ENCODE data around the gene FAM120A.

The FAM120A gene

DNA sequence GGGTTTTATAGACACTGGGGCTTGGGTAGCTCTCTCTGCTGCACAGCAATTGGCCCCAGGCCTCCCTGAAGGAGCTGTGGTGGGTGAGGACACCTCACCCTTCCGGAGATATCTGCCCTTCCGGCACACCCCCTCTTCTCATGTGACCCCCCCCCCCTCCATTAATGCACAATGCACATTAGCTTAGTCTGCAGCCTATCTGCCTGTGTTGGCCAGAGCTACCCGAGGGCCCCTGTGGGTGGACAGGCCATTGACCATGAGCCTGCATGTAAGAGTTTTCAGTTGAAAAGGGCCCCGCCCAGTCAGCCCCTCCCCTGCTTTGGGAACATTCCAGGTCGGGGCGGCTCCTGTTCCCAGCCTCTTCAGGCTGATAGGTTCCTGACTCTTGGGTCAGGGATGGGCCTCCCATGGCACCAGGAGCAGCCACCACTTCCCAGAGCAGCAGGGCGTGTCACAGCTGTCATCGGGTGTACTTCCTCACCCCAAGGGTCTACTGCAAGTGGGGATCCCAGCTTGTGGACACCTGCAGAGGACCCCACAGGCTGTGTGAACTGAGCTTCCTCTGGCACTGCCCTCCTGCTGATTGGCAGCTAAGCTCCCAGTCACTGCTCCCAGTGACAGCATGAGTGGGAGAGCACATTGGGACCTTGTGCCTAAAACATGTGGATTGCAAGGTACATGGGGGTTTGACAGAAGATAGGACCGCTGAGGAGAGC lies 142.7 kb downstream of the FAM120A start:
- no peak for DNase-seq (ENCODE audit: low read depth)

DNA sequence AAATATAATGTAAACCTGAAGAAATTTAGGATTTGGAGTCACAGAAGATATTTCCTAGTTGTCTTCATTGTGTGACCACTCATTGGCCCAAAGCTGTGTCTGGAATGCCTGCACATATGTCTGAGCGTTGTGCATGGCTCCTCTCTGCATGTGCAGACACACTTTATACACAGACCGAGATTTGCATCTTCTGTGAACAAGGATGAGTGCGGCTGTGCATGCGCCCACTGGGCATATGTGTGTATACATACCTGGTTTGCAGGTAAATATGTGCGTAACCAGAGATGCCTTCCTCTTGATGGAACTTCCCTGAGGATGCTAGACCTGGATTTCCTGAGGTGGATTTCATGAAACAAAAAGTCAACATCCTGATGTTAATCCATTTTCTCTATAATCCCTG lies 144.0 kb downstream of the FAM120A start:
- no peak for DNase-seq (ENCODE audit: low read depth)

DNA sequence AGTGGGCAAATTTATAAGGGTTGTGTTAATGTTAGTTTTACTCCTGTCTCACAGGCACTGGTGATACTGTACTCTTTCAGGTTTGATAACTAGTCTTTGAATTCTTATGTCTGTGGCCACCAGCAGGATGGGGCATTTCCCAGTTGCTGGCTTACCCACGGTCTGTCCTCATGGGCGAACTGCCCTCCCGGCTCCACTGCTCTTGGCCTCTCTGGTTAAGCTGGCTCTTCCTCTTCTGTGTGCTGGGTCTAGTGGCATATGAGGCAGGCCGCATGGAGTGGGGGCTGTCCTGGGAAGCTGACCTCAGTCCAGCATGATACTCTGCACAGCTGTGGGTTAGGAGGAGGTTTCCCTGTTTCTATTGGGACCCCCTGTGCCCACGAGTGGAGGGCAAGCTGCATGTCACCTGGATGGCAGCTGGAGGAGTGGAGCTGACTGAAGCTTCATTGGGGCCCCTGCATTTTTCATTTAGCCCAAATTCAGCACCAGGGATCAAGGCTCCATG lies 144.4 kb downstream of the FAM120A start:
- no peak for DNase-seq (ENCODE audit: low read depth)

DNA sequence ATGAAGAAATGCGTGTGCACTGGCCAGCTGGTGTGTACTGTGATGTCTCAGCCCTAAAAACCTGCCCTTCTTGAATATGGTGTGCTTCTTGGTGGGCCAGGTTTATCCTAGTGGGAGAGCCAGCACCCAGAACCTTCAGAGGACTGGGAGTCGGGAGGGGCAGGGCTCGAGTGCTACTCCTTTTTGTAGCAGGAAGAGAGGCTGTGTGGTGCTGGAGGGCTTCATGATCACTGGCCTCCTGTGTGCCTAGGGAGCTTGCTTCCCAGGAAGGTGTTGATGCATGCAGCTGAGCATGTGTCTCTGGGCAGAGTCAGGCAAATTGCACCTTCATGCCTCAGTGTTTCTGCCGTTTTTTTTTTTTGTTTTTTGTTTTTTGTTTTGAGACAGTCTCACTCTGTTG lies 144.9 kb downstream of the FAM120A start:
- DNase-seq (ENCODE audit: low read depth) = no peak

DNA sequence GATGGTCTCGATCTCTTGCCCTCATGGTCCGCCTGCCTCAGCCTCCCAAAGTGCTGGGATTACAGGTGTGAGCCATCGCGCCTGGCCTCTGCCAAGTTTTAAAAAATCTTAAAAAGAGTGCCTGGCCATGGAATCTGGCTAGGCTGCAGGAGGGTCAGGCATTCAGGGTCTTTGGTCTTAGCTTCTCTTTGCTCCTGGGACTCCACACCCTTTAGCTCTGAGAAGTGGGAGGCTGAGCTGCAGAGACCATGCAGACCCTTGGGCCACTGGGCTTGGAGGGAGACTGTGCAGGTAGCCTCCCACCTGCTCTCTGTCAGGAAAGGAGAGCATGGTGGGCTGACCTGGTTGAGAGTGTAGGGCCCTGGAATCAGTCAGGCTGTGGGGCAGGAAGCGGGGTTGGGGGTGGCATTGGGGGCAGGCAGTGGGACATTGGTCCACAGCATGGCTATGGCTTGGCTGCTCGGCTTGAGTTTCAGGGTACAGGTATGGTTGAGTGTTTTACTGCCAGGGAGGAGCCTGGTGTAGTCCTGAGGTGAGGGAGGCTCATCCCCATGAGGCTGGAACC lies 145.7 kb downstream of the FAM120A start:
- no peak for DNase-seq (ENCODE audit: low read depth)

DNA sequence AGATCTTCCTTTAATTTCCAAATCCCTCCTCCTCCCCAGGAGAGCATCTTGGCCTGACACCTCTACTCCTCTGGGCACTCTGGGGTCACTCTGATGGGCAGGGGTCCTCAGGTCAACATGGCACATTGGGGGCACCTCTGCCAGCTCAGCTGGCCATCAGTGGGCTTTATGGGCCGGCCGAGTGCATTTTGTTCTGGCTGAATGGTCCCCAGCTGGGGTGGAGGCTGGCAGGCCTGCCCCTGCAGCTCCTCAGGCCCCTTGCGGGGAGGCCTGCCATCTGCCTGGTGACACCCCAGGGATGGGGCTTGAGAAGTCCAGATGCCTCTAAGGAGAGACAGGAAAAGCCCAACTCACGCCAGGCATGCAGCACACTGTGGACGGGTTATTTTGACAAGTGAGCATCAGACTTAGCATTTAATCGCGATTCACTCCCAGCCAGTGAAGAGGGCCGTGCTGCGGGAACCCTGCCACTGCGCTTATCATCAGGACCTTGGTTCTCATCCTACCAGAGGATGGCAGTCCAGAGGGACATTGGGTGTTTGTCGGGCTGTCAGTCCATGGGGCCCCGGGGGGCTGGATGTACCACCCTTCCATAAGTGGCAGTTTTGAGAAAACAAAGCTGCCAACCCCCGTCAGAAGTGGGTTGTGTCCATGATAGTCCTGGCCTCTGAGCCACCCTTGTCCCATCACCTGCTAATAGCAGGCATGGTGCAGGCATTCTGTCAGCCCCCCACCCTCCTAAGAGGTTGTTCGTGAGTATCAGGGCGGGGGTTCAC lies 146.6 kb downstream of the FAM120A start:
- DNase-seq (ENCODE audit: low read depth) = no peak

DNA sequence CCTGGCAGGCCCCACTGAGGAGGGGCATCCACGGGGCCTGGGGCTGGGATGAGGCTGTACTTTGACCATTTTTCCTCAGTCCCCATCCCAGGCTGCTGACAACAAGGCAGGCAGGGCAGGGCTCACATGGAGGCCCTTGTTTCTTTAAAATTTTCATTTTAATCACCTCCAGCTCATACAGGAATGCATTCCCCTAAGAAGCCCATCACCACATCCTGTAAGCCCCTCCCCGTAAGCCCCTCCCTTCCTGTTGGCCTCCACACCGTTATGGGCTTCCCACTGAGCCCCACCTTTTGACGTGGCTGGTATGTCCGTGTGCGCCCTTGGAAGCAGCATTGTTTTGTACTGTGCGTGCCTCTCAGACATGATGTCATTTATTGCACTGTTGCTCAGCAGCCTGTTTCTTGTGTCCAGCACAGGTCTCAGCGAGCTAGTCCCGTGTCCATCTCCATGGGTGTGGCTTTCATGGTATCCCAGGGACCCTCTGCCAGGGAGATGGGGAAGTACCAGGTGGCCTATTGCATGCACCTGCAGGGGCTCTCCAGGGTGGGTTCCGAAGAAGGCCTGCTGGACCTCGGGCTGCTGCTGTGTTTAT lies 147.3 kb downstream of the FAM120A start:
- no peak for DNase-seq (ENCODE audit: low read depth)

DNA sequence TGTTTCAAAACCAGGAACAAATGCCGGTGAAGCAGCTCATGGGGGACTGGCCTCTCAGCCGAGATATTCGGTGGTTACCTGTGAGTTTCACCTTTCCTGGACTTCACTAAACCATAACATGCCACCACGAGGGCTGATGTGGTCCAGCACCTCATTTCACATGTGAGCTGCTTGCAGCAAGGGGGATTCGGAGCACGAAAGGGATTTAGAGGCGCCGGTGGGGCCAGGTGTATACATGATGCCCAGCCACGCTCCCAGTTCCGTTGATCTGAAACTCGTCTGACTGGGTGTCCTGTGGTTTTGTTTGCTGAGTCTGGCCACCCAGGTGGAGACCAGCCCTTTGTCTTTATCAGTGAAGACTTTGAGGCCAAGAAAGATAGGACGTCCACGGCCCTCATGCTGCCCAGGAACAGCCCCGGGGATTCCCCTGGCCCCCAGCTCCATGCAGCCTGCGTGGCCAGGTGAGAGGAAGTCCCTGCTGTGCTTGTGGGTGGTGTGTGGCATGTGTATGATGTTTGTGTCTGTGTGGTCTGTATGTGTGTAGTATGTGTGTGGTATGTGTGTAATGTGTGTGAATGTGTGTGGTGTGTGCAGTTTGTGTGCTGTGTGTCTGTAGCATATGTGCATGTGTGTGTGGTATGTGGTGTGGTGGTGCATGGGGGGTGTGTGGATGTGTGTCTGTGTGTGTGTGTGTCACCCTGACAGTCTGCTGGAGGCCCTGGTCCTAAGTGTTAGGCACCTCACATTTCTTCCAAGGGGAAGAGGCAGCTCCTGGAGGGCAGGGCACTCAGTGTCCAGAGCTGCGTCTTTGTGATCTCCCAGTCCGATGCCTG lies 148.3 kb downstream of the FAM120A start:
- DNase-seq (ENCODE audit: low read depth) = no peak

DNA sequence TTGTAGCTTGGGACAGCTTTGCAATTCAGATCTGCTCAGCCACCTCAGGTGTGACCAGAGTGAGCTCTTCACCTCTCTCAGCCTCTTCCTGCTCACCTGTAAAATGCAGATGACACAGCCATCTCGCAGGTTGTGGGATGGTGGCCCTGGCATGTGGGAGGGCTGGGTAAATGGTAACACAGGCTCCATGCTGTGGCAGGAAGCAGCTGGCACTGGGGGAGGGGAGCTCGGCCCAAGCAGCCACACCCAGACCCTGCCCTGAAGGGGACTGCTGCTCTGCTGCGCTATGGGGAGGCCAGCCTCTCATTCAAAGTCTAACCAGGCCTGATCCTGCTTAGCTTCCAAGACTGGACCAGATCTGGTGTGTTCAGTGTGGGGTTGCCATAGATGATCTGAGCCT lies 149.0 kb downstream of the FAM120A start:
- no peak for DNase-seq (ENCODE audit: low read depth)

DNA sequence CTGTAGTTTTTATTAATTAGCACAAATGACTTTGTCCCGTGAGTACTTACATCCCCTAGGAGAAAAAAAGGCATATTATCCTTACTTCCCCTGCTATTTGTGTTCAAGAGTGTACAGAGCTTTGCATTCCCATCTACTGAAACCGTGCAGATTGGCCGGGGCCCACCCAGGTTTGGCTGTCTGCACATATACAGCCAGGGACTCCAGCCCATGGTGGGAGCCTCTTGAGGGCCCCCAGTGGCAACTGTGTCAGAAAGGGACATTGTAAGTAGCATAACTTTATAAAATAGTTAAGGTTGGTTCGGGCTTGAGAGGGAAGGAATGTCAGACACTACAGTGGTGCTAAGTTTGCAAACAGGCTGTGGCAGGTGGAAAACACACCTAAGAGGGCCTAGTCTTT lies 149.6 kb downstream of the FAM120A start:
- no peak for DNase-seq (ENCODE audit: low read depth)

DNA sequence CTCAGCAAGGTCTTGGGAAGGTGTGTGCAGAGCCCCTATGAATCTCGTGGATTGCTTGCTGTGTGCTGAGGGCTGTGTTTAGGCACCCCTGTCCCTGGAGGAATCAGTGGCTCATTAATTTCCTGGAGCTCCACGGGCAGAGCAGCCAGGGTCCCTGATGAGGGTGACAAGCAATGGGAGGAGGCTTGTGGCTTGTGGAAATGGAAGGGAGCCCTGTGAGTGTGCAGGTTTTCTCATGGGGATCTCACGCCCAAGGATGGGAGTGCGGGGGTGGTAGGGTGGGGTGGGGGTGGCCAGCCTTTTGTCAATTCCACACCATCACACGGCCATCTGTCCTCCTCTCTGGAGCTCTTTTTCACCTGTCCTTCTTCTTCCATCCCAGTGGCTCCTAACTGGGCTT lies 150.2 kb downstream of the FAM120A start:
- no peak for DNase-seq (ENCODE audit: low read depth)

DNA sequence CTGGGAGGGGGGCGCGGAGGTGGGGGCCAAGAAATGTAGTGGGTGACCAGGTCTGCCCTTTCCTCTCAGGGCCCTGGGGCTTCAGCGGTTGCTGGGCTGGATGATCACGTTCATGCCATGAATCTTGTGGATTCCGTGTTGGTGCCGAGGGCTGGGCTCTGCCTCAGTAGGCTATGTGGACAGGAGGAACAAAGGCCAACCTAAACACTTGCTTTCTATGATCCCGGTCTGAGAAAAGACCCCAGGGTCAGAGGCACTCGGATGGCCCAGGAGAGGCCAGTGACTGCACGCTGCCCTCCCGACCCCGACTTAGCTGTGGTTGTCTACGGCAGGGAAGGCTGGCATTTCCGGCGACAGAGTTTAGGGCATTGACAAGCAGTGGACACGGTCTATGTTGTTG lies 151.5 kb downstream of the FAM120A start:
- no peak for DNase-seq (ENCODE audit: low read depth)

DNA sequence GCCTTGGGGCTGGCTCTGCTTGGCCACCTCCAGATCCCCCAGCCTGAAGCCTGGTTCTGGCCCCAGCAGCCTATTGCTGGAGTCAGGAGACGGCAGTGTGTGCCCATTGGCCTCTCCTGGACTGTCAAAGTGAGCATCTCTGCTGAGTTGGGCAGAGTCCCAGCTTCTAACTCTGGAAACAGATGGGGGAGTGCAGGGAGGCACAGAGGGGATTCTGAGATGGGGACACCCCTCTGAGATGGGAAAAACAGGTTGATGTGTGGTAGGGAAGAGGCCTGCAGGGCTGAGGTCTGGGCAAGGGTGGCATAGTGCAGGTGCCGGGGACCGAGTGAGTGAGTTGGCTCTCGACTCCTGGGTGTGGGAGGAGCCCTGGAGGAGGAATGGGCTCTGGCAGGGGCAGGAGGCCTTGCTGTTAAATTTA lies 152.4 kb downstream of the FAM120A start:
- no peak for DNase-seq (ENCODE audit: low read depth)

DNA sequence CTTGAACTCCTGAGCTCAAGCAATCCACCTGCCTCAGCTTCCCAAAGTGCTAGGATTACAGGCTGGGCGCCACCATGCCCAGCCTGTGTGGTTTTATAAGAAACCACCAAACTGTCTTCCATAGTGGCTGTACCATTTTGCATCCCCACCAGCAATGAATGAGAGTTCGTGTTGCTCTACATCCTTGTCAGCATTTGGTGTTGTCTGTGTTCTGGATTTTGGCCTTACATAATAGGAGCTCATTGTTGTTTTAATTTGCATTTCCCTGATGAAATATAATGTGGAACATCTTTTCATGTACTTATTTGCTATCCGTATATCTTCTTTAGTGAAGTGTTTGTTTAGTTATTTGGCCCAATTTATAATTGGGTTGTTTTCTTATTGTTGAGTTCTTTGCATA lies 154.7 kb downstream of the FAM120A start:
- DNase-seq (ENCODE audit: low read depth) = no peak

DNA sequence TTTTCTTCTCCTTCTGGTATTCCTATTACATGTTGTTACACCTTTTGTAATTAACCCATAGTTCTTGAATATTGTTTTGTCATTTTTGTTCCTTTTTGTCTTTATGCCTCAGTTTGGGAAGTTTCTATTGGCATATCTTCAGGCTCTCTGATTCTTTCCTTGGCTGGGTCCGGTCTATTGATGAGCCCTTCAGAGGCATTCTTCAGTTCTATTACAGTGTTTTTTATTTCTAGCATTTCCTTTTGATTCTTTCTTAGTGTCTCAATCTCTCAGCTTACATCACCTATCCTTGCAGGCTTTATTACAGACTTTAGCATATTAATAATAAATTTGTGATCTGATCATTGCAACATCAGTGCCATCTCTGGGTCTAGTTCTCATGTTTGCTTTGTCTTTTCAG lies 158.7 kb downstream of the FAM120A start:
- DNase-seq (ENCODE audit: low read depth) = no peak

DNA sequence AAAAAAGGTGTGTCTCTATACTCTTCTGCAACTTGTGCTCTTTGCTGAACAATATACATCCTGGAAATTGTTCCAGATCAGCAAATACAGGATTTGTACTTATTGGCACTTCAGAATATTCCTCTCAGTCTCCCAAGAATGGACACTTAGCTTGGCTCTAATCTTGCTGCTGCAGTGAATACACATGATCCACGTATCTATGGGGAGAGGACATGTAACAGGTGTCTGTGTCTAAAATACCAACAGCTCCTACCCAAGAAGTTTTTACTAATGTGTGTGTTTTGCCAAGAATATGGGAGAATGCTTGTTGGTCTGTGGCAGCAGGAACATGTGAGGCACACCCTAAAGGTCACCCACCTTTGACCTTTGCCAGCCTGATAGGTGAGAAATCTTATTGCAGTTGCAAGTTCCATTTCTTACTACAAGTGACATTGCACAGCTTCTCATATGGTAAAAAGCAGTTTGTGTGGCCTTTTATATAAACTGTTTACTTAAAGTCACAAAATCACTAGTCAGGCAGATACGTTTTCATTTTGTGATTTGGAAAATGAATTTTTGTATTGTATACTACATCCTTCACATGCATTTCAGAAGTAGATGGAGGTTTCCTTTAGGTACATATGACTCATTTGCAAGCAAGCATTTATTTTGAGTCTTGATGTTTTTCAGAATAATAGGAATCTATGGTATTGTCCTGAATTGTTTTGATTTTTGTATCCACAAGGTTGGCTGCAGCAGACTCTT lies 160.7 kb downstream of the FAM120A start:
- DNase-seq (ENCODE audit: low read depth) = no peak

DNA sequence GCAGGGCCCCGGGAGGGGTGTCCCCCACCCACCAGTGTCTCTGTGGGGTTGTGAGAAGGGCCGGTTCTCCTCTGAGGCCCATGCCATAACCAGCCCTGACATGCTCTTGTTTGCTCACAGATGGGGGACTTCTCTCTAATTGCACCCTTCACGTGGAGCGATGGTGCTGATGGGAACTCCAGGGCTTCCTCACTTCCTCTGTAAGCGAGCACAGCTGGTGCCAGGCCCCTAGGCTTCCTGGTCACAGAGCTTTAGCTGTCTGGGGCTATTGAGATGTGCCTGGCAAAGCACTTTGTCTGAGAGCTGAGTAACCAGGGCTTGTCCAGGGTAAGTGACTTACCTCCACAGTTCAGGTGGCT lies 161.3 kb downstream of the FAM120A start:
- no peak for DNase-seq (ENCODE audit: low read depth)

DNA sequence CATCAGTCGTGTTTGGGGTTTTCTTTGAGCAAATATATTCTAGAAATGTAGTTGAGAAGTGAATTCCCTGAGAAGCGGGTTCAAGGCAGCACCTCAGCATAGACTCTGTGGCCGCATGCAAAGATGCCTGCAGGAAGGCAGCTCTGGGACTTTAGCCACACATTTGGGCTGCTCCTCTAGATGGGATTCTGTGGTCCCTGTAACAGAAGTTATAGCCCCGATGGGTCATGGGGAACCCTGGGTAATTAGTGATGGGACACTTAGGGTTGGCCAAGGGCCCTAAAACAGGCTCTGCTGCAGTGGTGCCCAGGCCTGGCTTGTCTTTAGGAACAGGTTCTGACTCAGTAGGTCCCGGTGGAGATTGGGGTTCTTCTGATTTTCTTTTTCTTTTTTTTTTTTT lies 161.7 kb downstream of the FAM120A start:
- DNase-seq (ENCODE audit: low read depth) = no peak

DNA sequence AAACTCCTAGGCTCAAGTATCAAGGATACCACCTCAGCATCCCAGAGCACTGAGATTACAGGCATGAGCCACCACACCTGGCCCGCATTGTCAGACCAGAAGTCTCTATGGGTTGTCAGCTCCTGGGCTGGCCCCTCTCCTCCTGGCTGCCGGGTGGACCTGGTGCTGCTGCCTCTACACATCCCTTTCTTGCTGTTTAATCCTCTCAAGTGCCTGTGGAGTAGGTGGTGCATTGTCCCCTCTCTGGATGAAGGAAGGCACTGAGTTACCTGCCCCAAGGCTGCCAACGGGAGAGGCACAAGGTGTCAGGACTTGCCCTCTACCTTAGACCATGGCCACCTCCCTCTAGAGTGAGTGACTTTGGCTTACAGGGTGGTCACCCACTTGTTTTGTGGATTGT lies 162.3 kb downstream of the FAM120A start:
- no peak for DNase-seq (ENCODE audit: low read depth)

DNA sequence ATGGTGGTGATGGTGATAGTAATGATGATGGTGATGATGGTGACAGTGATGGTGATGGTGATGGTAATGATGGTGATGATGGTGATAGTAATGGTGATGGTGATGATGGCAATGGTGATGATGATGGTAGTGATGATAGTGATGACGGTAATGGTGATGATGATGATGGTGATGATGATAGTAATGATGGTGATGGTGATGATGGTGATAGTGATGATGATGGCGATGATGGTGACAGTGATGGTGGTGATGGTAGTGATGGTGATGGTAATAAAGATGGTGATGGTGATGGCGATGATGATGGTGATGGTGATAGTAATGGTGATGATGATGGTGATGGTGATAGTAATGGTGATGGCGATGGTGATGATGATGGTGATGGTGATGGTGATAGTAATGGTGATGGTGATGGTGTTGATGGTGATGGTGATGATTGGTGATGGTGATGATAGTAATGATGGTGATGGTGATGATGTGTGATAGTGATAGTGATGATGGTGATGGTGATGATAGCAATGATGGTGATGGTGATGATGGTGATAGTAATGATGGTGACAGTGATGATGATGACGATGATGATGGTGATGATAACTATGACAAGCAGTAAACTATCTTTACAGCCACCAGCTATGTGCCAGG lies 163.5 kb downstream of the FAM120A start:
- no peak for DNase-seq (ENCODE audit: low read depth)

All from activated gamma-delta T cell treated with anti-CD3 and anti-CD28 coated beads, Interleukin-2, amount 50 U/mL, for 16 hours (primary cell).